Measurements from ENCODE around the gene CDH23. TPM values are rescaled to one million over a fixed set of nuclear protein-coding genes. Genes with fewer than 3 reads are reported as not detected.

Gene CDH23
- total RNA-seq, 1 donor from 2014 or later = 0.29 TPM

GRCh38 chr10:71720288-71720687 is 323.6 kb downstream of the CDH23 start:
- DNase-seq (no peak), ATAC-seq (ENCODE audit: low read depth) (no peak)
- no peak for TF ChIP-seq CTCF (IDR thresholded peaks at IDR 0.05)
- Mint-ChIP-seq H3K27me3 (no peaks in the 10 kb centered on the region), H3K36me3 (ENCODE audit: low read depth) (no peaks in the 10 kb centered on the region), H3K27ac (no peak overlapping the region), H3K4me3 (no peak overlapping the region), H3K4me1 (peaks cover 3% of the 10 kb centered on the region), H3K9me3 (no peaks in the 10 kb centered on the region)
- intact Hi-C loops (cut with micrococcal nuclease) = no loop called here
- POLR2A ChIA-PET = no interaction called here
- CTCF ChIA-PET = no interaction called here

GRCh38 chr10:71721313-71721712 is 324.6 kb downstream of the CDH23 start:
- H3K4me1 Mint-ChIP-seq = peaks cover 9% of the 10 kb centered on the region
- CTCF ChIA-PET = no interaction called here

GRCh38 chr10:71722849-71723248 is 326.1 kb downstream of the CDH23 start:
- H3K36me3 Mint-ChIP-seq (ENCODE audit: low read depth) = no peaks in the 10 kb centered on the region
- H3K27me3 Mint-ChIP-seq = no peaks in the 10 kb centered on the region
- no peak overlapping the region for H3K27ac Mint-ChIP-seq
- peaks cover 24% of the 10 kb centered on the region for H3K4me1 Mint-ChIP-seq
- TF ChIP-seq CTCF (IDR thresholded peaks at IDR 0.05) = no peak
- no peak for ATAC-seq (ENCODE audit: low read depth)
- no peak overlapping the region for H3K4me3 Mint-ChIP-seq
- ChIA-PET CTCF (no interaction called here), POLR2A (no interaction called here)
- H3K9me3 Mint-ChIP-seq = no peaks in the 10 kb centered on the region
- intact Hi-C loops (cut with micrococcal nuclease) = no loop called here
- no peak for DNase-seq

More at GRCh38 chr10:71721313-71721712, 324.6 kb downstream of the CDH23 start:
- DNase-seq (no peak), ATAC-seq (ENCODE audit: low read depth) (no peak)
- H3K27ac Mint-ChIP-seq = no peak overlapping the region
- no peaks in the 10 kb centered on the region for H3K9me3 Mint-ChIP-seq
- no peaks in the 10 kb centered on the region for H3K27me3 Mint-ChIP-seq
- no peaks in the 10 kb centered on the region for H3K36me3 Mint-ChIP-seq (ENCODE audit: low read depth)
- POLR2A ChIA-PET = no interaction called here
- TF ChIP-seq CTCF (IDR thresholded peaks at IDR 0.05) = no peak
- intact Hi-C loops (cut with micrococcal nuclease) = no loop called here
- no peak overlapping the region for H3K4me3 Mint-ChIP-seq

- no peak for TF ChIP-seq CTCF (IDR thresholded peaks at IDR 0.05)
- no peak for ATAC-seq (ENCODE audit: low read depth)
- no peak overlapping the region for H3K4me3 Mint-ChIP-seq
- H3K4me1 Mint-ChIP-seq = peaks cover 29% of the 10 kb centered on the region
- ChIA-PET CTCF (interaction anchor here (1.4 kb wide), 1 partner anchor 26 kb away, joined by 3 read pairs; no protein-coding TSS in a partner anchor), POLR2A (no interaction called here)
- intact Hi-C loops (cut with micrococcal nuclease) = no loop called here
- no peaks in the 10 kb centered on the region for H3K9me3 Mint-ChIP-seq
- H3K36me3 Mint-ChIP-seq (ENCODE audit: low read depth) = no peaks in the 10 kb centered on the region
- H3K27me3 Mint-ChIP-seq = no peaks in the 10 kb centered on the region
- DNase-seq = no peak
- no peak overlapping the region for H3K27ac Mint-ChIP-seq
Measured at GRCh38 chr10:71723311-71723710, 326.6 kb downstream of the CDH23 start.

GRCh38 chr10:71724539-71724938 is 327.8 kb downstream of the CDH23 start:
- Mint-ChIP-seq H3K4me3 (no peak overlapping the region), H3K4me1 (peaks cover 40% of the 10 kb centered on the region), H3K9me3 (no peaks in the 10 kb centered on the region), H3K36me3 (ENCODE audit: low read depth) (no peaks in the 10 kb centered on the region), H3K27ac (no peak overlapping the region), H3K27me3 (no peaks in the 10 kb centered on the region)
- ChIA-PET CTCF (interaction anchor here (1.0 to 1.4 kb wide), 2 partner anchors 28 to 155 kb away, joined by 3 read pairs; no protein-coding TSS in a partner anchor), POLR2A (interaction anchor here (1.6 kb wide), 1 partner anchor 24 kb away, joined by 5 read pairs; no protein-coding TSS in a partner anchor)
- no peak for DNase-seq
- intact Hi-C loops (cut with micrococcal nuclease) = no loop called here
- no peak for ATAC-seq (ENCODE audit: low read depth)
- no peak for TF ChIP-seq CTCF (IDR thresholded peaks at IDR 0.05)

Measured in activated B cell treated with CpG ODN at 0.5 μM for 24 hours (primary cell).